ENCODE data around the gene PALM3.

The PALM3 gene

DNA sequence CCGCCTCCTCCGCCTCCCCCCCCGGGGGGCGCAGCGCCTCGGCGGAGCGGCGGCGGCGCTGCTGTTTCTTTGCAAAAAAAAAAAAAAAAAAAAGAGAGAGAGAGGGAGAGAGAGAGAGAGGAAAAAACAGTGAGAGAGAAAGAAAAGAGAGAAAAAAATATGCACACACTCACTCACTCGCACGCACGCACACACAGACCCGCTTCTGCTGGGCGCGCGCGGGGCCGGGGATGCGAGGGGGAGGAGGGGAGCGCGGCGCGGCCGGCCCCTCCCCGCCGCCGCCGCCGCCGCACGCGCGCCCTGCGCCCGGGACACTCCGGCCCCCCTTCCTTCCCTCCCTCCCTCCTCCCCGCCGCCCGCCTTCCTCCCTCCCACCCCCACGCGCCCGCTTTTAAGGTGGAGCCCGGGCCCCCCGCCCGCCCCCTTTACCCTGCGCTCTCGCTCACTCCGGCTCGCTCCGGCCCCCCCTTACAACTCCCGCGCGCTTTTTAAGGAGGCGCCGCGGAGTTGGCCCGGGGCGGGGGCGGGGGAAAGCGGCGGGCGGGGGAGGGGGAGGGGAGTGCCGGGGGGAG lies 28.7 kb upstream of the PALM3 start, which contains the start of gene SAMD1:
SAMD1 (minus strand) TSS at position 243 of the 572 bp plus-strand sequence.
- Histone ChIP-seq H3K56ac (ENCODE audit: low read length) (peak within 1 kb of the TSS; percentile 96), H3K18ac (ENCODE audit: low read length) (peak within 1 kb of the TSS; percentile 93), H3K4me3 (ENCODE audit: low read length) (peak within 1 kb of the TSS; percentile 76), H3K27me3 (ENCODE audit: insufficient read depth, low read length, poor library complexity) (no peaks in the 10 kb centered on the region), H3K4me1 (ENCODE audit: control insufficient read depth, low read depth, low read length) (peaks cover 2% of the 10 kb centered on the region), H2BK5ac (ENCODE audit: low read length) (no peak within 1 kb of the TSS), H3K23ac (ENCODE audit: low read length) (peak within 1 kb of the TSS; percentile 89), H3K79me2 (ENCODE audit: control insufficient read depth, insufficient read depth, low read length) (peaks cover 6% of the 10 kb centered on the region), H3K27ac (ENCODE audit: low read depth, low read length) (peak within 1 kb of the TSS; percentile 86), H3K9ac (ENCODE audit: low read length) (peak within 1 kb of the TSS; percentile 88), H3K4me2 (ENCODE audit: low read length) (peak within 1 kb of the TSS; percentile 99), H4K8ac (ENCODE audit: low read depth, low read length) (peak within 1 kb of the TSS; percentile 87), H3K4ac (ENCODE audit: low read depth, low read length) (peak within 1 kb of the TSS; percentile 90), H3K79me1 (ENCODE audit: low read length) (peaks cover 8% of the 10 kb centered on the region), H2BK15ac (replicated peaks; ENCODE audit: low read depth) (no peak within 1 kb of the TSS), H4K5ac (ENCODE audit: low read length) (no peak within 1 kb of the TSS), H3K36me3 (ENCODE audit: control insufficient read depth, insufficient read depth, low read length) (peaks cover 5% of the 10 kb centered on the region), H2AK5ac (ENCODE audit: low read length) (no peak within 1 kb of the TSS), H2BK120ac (ENCODE audit: low read depth, low read length) (peak within 1 kb of the TSS; percentile 65)
- no CpG with 5 or more reads among the region's 65 CpGs for WGBS (ENCODE audit: extremely low coverage, insufficient coverage, low lambda C conversion rate)
- peak; percentile 92 for DNase-seq

DNA sequence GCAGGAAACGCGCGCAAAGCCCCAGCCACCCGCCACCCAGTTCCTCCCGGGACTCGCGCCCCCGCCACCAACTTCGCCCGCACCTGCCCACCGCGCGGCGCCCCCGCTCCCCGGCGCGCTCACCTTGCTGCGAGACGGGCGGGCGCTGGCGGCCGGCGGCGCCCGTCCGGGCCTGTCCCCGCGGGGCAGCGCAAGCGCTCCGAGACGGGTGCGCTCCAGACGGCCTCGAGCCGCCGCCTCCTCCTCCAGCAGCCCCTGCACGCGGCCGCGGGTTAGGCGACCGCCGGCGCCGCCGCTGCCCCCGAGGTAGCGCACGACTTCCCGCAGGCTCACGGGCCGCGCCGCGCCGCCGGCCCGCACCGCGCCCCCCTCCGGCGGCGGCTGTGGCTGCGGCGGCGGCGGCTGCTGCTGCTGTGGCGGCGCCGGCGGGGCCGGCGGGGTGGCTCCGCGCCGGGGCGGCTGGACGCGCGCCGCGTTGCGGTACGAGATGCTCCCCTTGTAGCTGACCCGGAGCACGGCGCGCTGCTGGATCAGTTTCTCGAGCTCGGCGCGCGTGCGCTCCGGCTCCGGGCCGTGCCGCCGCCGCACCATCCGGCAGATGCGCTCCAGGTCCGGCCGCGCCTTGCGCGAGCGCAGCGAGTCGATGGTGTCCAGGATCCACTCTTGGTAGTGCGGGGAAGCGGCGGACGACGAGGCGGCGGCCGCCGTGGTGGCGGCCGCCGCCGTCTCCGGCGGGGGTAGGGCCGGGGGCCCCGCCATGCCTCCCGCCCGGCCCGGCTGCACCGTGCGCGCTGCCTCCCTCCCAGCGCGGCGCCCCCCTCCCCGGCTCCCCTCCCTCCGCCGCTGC lies 28.0 kb upstream of the PALM3 start:
- Histone ChIP-seq H4K8ac (ENCODE audit: low read depth, low read length) (no peak overlapping the region), H3K18ac (ENCODE audit: low read length) (peak overlapping the region; percentile 89)

DNA sequence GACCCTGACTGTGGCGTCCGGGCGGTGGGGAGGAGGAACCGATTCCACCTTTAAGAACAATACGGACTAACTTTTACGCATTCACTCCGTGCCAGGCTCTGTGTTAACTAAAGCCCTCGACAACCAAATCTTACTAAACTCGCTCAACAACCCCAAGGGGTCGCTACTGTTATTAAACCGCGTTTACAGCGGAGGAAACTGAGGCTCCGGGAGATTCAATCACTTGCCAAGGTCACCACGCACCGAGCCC lies 27.5 kb upstream of the PALM3 start:
- Histone ChIP-seq H2AK5ac (ENCODE audit: low read length) (no peak overlapping the region), H3K4ac (ENCODE audit: low read depth, low read length) (no peak overlapping the region), H3K27me3 (ENCODE audit: insufficient read depth, low read length, poor library complexity) (no peaks in the 10 kb centered on the region), H3K56ac (ENCODE audit: low read length) (peak overlapping the region; percentile 96), H3K27ac (ENCODE audit: low read depth, low read length) (no peak overlapping the region), H2BK120ac (ENCODE audit: low read depth, low read length) (no peak overlapping the region), H3K79me2 (ENCODE audit: control insufficient read depth, insufficient read depth, low read length) (peaks cover 6% of the 10 kb centered on the region), H2BK15ac (replicated peaks; ENCODE audit: low read depth) (no peak overlapping the region), H3K23ac (ENCODE audit: low read length) (no peak overlapping the region), H3K4me3 (ENCODE audit: low read length) (peak overlapping the region; percentile 35), H3K18ac (ENCODE audit: low read length) (no peak overlapping the region), H2BK5ac (ENCODE audit: low read length) (no peak overlapping the region), H4K8ac (ENCODE audit: low read depth, low read length) (no peak overlapping the region), H4K5ac (ENCODE audit: low read length) (no peak overlapping the region), H3K9ac (ENCODE audit: low read length) (peak overlapping the region; percentile 63), H3K4me2 (ENCODE audit: low read length) (peak overlapping the region; percentile 88), H3K36me3 (ENCODE audit: control insufficient read depth, insufficient read depth, low read length) (peaks cover 5% of the 10 kb centered on the region), H3K4me1 (ENCODE audit: control insufficient read depth, low read depth, low read length) (peaks cover 2% of the 10 kb centered on the region), H3K79me1 (ENCODE audit: low read length) (peaks cover 8% of the 10 kb centered on the region)
- no CpG with 5 or more reads among the region's 16 CpGs for WGBS (ENCODE audit: extremely low coverage, insufficient coverage, low lambda C conversion rate)
- DNase-seq = peak; percentile 55

More for the DNA sequence above, 28.0 kb upstream of the PALM3 start:
- peak overlapping the region; percentile 79 for H3K27ac ChIP-seq (ENCODE audit: low read depth, low read length)
- no peak overlapping the region for H2BK5ac ChIP-seq (ENCODE audit: low read length)
- H3K4me2 ChIP-seq (ENCODE audit: low read length) = peak overlapping the region; percentile 88
- H2BK120ac ChIP-seq (ENCODE audit: low read depth, low read length) = no peak overlapping the region
- H3K23ac ChIP-seq (ENCODE audit: low read length) = peak overlapping the region; percentile 89
- H3K4me3 ChIP-seq (ENCODE audit: low read length) = peak overlapping the region; percentile 76
- H3K4me1 ChIP-seq (ENCODE audit: control insufficient read depth, low read depth, low read length) = peaks cover 2% of the 10 kb centered on the region
- H3K79me2 ChIP-seq (ENCODE audit: control insufficient read depth, insufficient read depth, low read length) = peaks cover 6% of the 10 kb centered on the region
- no peak overlapping the region for H2AK5ac ChIP-seq (ENCODE audit: low read length)
- H3K9ac ChIP-seq (ENCODE audit: low read length) = peak overlapping the region; percentile 88
- peak; percentile 63 for DNase-seq
- H3K4ac ChIP-seq (ENCODE audit: low read depth, low read length) = peak overlapping the region; percentile 90
- H3K79me1 ChIP-seq (ENCODE audit: low read length) = peaks cover 8% of the 10 kb centered on the region
- H4K5ac ChIP-seq (ENCODE audit: low read length) = no peak overlapping the region
- H3K27me3 ChIP-seq (ENCODE audit: insufficient read depth, low read length, poor library complexity) = no peaks in the 10 kb centered on the region
- peaks cover 5% of the 10 kb centered on the region for H3K36me3 ChIP-seq (ENCODE audit: control insufficient read depth, insufficient read depth, low read length)
- H2BK15ac ChIP-seq (replicated peaks; ENCODE audit: low read depth) = no peak overlapping the region
- H3K56ac ChIP-seq (ENCODE audit: low read length) = peak overlapping the region; percentile 96
- no CpG with 5 or more reads among the region's 142 CpGs for WGBS (ENCODE audit: extremely low coverage, insufficient coverage, low lambda C conversion rate)

DNA sequence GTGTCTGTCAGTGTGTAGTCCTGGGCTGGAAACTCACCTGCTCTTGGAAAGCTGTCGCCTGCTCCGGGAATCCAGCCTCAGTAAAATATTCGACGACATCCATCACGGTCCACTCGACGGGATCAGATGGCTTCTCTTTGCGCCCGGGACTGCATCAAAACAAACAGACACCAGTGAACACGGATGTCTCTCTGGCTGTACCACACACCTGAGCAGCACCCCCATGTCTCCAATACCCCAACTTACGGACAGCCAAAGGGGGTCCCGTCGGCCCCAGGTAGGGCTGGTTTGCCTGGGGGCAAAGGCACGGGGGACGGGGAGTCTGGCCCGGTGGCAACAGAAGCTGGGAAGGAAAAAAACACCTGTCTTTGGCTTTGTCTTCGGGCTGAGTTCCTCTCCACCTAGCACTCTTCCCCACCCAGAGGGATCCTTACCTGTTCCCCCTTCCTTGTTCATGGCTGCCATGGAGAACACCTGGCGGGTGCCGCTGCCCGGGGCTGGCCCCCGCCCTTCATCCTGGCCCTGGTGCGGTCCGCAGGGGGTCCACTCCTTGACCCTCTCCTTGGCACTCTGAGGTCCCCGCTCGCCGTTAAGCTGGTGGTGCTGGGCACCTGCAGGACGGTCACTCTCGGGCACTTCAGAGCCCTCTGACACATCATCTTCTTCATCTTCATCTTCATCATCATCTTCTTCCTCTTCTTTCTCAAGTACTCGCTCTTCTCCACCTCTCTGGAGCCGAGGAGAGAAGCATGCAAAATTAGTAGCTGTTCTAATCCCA lies 26.9 kb upstream of the PALM3 start:
- peak overlapping the region; percentile 96 for H3K56ac ChIP-seq (ENCODE audit: low read length)
- peak overlapping the region; percentile 88 for H3K4me2 ChIP-seq (ENCODE audit: low read length)
- H3K4ac ChIP-seq (ENCODE audit: low read depth, low read length) = no peak overlapping the region
- H3K27ac ChIP-seq (ENCODE audit: low read depth, low read length) = no peak overlapping the region
- H3K79me2 ChIP-seq (ENCODE audit: control insufficient read depth, insufficient read depth, low read length) = peaks cover 6% of the 10 kb centered on the region
- no peak overlapping the region for H4K8ac ChIP-seq (ENCODE audit: low read depth, low read length)
- no peak overlapping the region for H4K5ac ChIP-seq (ENCODE audit: low read length)
- H3K4me3 ChIP-seq (ENCODE audit: low read length) = peak overlapping the region; percentile 35
- no peaks in the 10 kb centered on the region for H3K27me3 ChIP-seq (ENCODE audit: insufficient read depth, low read length, poor library complexity)
- no peak overlapping the region for H2AK5ac ChIP-seq (ENCODE audit: low read length)
- H3K4me1 ChIP-seq (ENCODE audit: control insufficient read depth, low read depth, low read length) = peaks cover 2% of the 10 kb centered on the region
- H3K23ac ChIP-seq (ENCODE audit: low read length) = no peak overlapping the region
- peak overlapping the region; percentile 63 for H3K9ac ChIP-seq (ENCODE audit: low read length)
- DNase-seq = no peak
- no peak overlapping the region for H2BK5ac ChIP-seq (ENCODE audit: low read length)
- no CpG with 5 or more reads among the region's 30 CpGs for WGBS (ENCODE audit: extremely low coverage, insufficient coverage, low lambda C conversion rate)
- H2BK120ac ChIP-seq (ENCODE audit: low read depth, low read length) = no peak overlapping the region
- H3K18ac ChIP-seq (ENCODE audit: low read length) = no peak overlapping the region
- H3K36me3 ChIP-seq (ENCODE audit: control insufficient read depth, insufficient read depth, low read length) = peaks cover 5% of the 10 kb centered on the region
- H3K79me1 ChIP-seq (ENCODE audit: low read length) = peaks cover 8% of the 10 kb centered on the region
- no peak overlapping the region for H2BK15ac ChIP-seq (replicated peaks; ENCODE audit: low read depth)

DNA sequence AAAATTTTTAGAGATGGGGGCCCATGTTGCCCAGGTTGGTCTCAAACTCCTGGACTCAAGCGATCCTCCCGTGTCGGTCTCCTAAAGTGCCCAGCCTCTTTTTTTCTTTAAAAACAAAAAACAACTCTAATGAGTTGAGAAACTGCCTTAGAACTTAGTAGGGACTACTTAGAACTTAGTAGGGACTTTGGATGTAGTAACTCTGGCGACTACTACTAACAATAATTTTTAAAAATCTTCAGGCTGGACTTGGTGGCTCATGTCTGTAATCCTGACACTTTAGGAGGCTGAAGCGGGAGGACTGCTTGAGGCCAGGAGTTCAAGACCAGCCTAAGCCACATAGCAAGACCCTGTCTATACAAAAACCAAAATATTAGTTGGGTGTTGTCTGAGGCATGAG lies 24.2 kb upstream of the PALM3 start:
- no peak overlapping the region for H3K18ac ChIP-seq (ENCODE audit: low read length)
- H2BK120ac ChIP-seq (ENCODE audit: low read depth, low read length) = no peak overlapping the region
- no peak overlapping the region for H2AK5ac ChIP-seq (ENCODE audit: low read length)
- no peak overlapping the region for H3K4me3 ChIP-seq (ENCODE audit: low read length)
- H3K79me1 ChIP-seq (ENCODE audit: low read length) = peaks cover 8% of the 10 kb centered on the region
- H3K56ac ChIP-seq (ENCODE audit: low read length) = peak overlapping the region; percentile 42
- H3K4me1 ChIP-seq (ENCODE audit: control insufficient read depth, low read depth, low read length) = no peaks in the 10 kb centered on the region
- H3K9ac ChIP-seq (ENCODE audit: low read length) = no peak overlapping the region
- WGBS (ENCODE audit: extremely low coverage, insufficient coverage, low lambda C conversion rate) = no CpG with 5 or more reads among the region's 5 CpGs
- H3K79me2 ChIP-seq (ENCODE audit: control insufficient read depth, insufficient read depth, low read length) = peaks cover 6% of the 10 kb centered on the region
- H3K4me2 ChIP-seq (ENCODE audit: low read length) = no peak overlapping the region
- H3K4ac ChIP-seq (ENCODE audit: low read depth, low read length) = no peak overlapping the region
- H2BK5ac ChIP-seq (ENCODE audit: low read length) = no peak overlapping the region
- H3K23ac ChIP-seq (ENCODE audit: low read length) = no peak overlapping the region
- H4K5ac ChIP-seq (ENCODE audit: low read length) = no peak overlapping the region
- H3K27me3 ChIP-seq (ENCODE audit: insufficient read depth, low read length, poor library complexity) = no peaks in the 10 kb centered on the region
- H3K36me3 ChIP-seq (ENCODE audit: control insufficient read depth, insufficient read depth, low read length) = peaks cover 5% of the 10 kb centered on the region
- no peak for DNase-seq
- H3K27ac ChIP-seq (ENCODE audit: low read depth, low read length) = no peak overlapping the region
- no peak overlapping the region for H2BK15ac ChIP-seq (replicated peaks; ENCODE audit: low read depth)
- H4K8ac ChIP-seq (ENCODE audit: low read depth, low read length) = no peak overlapping the region
